ENCODE measurements around the gene PRR23C.

- TF ChIP-seq, protein P1, sequence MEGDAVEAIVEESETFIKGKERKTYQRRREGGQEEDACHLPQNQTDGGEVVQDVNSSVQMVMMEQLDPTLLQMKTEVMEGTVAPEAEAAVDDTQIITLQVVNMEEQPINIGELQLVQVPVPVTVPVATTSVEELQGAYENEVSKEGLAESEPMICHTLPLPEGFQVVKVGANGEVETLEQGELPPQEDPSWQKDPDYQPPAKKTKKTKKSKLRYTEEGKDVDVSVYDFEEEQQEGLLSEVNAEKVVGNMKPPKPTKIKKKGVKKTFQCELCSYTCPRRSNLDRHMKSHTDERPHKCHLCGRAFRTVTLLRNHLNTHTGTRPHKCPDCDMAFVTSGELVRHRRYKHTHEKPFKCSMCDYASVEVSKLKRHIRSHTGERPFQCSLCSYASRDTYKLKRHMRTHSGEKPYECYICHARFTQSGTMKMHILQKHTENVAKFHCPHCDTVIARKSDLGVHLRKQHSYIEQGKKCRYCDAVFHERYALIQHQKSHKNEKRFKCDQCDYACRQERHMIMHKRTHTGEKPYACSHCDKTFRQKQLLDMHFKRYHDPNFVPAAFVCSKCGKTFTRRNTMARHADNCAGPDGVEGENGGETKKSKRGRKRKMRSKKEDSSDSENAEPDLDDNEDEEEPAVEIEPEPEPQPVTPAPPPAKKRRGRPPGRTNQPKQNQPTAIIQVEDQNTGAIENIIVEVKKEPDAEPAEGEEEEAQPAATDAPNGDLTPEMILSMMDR (IDR thresholded peaks at IDR 0.05): no peak
- TF ChIP-seq POLR2AphosphoS5 (IDR thresholded peaks at IDR 0.05): no peak
These were observed 932 bp downstream of the PRR23C start for GRCh38 chr3:139043554-139044365.
